AG04449 (cell line): ENCODE results near the gene GAB4.

Source experiments
- CTCF ChIA-PET: fragments of 350-600 bp; formaldehyde crosslinking; extraction: SDS; loops from one replicate; lab custom pipeline; 2021; ENCODE audit warnings: antibody characterized with exemption; lab: Yijun Ruan, JAX
- POLR2A ChIA-PET: fragments of 400-600, 350-600 bp; formaldehyde crosslinking; extraction: SDS; loops from one replicate; lab custom pipeline; 2020; ENCODE audit warnings: antibody characterized with exemption, inconsistent platforms; lab: Yijun Ruan, JAX
- DNase-seq: peaks from one replicate; pipeline ENCODE4 v3.0.0-alpha.2; 2010; ENCODE audit warnings: low read depth, low spot score
- H3K4me3 ChIP-seq: 2 replicates; pipeline ENCODE4 v1.5.1; 2011; ENCODE audit warnings: low read depth, mild to moderate bottlenecking, control low read depth, low read length
- CTCF ChIP-seq: IDR thresholded peaks from one replicate; pipeline ENCODE4 v1.5.1; 2011; ENCODE audit warnings: mild to moderate bottlenecking, moderate library complexity, low read length, control low read depth, inconsistent platforms; ENCODE audit not compliant: insufficient read depth; ENCODE audit errors: missing control alignments

The GAB4 gene

GRCh38 chr22:17013396-17014100, 5.5 kb upstream of the GAB4 start:
- ChIA-PET CTCF (no interaction called here), POLR2A (no interaction called here)
- no peak for TF ChIP-seq CTCF
- no peak overlapping the region for H3K4me3 ChIP-seq
- DNase-seq = no peak

GRCh38 chr22:17012267-17012666, 4.2 kb upstream of the GAB4 start:
- H3K4me3 ChIP-seq = no peak overlapping the region
- CTCF ChIA-PET = no interaction called here
- POLR2A ChIA-PET = no interaction called here
- no peak for TF ChIP-seq CTCF
- no peak for DNase-seq

- ChIA-PET CTCF (no interaction called here), POLR2A (no interaction called here)
- no peak for DNase-seq
- H3K4me3 ChIP-seq = no peak overlapping the region
- no peak for TF ChIP-seq CTCF
Measured at GRCh38 chr22:17009640-17010291, 1.7 kb upstream of the GAB4 start.

GRCh38 chr22:17007257-17007656, 765 bp downstream of the GAB4 start:
- H3K4me3 ChIP-seq = no peak overlapping the region
- no peak for TF ChIP-seq CTCF

GRCh38 chr22:16989915-16990314, 18.1 kb downstream of the GAB4 start:
- no peak for TF ChIP-seq CTCF
- H3K4me3 ChIP-seq = no peak overlapping the region
- DNase-seq = no peak
- ChIA-PET POLR2A (no interaction called here), CTCF (no interaction called here)

More at GRCh38 chr22:17007257-17007656, 765 bp downstream of the GAB4 start:
- no peak for DNase-seq
- POLR2A ChIA-PET = no interaction called here
- CTCF ChIA-PET = no interaction called here

- no peak for TF ChIP-seq CTCF
- POLR2A ChIA-PET = no interaction called here
- DNase-seq = no peak
- no peak overlapping the region for H3K4me3 ChIP-seq
- CTCF ChIA-PET = no interaction called here
Measured at GRCh38 chr22:16988257-16988656, 19.8 kb downstream of the GAB4 start.
